Thyroid gland (tissue), 4 donors: ENCODE results near the gene HACD2.

Experiments
- CTCF ChIP-seq, 6 experiments: fragments of 200-600 bp in 3 of 6; fragments of 450-650 bp in 3 of 6; sonication (generic) in 3 of 6; IDR thresholded peaks; one replicate each; pipeline ENCODE4 v1.5.1; 2016 to 2019; ENCODE audit warnings: antibody characterized with exemption in 6 of 6, mild to moderate bottlenecking in 2 of 6, inconsistent platforms in 1 of 6, moderate library complexity in 1 of 6
- POLR2A ChIP-seq, 2 donors: fragments of 450-650 bp; IDR thresholded peaks; one replicate each; pipeline ENCODE4 v1.6.1; 2017; ENCODE audit warnings: antibody characterized with exemption in 2 of 2, mild to moderate bottlenecking in 2 of 2, moderate library complexity in 1 of 2

GRCh38 chr3:123623346-123623880 lies 38.6 kb upstream of the HACD2 start:
- TF ChIP-seq POLR2A (IDR thresholded peaks at IDR 0.05), result no peak
- no peak for TF ChIP-seq CTCF (IDR thresholded peaks at IDR 0.05)
